DOHH2 (cell line): ENCODE data around the gene ATP10A.

ENCODE experiments used
- H3F3A ChIP-seq: fragments of 200-600 bp; sonication (generic), shearing (Covaris generic); 2 replicates; pipeline ENCODE4 v1.6.0; 2016; ENCODE audit warnings: antibody characterized with exemption, mild to moderate bottlenecking; ENCODE audit not compliant: control insufficient read depth, insufficient read depth
- H3K27ac ChIP-seq: fragments of 200-600 bp; sonication (generic); 2 replicates; pipeline ENCODE4 v1.5.1; 2014; ENCODE audit warnings: low read depth, mild to moderate bottlenecking, low read length, moderate library complexity
- H3K27me3 ChIP-seq: fragments of 200-600 bp; sonication (generic); 2 replicates; pipeline ENCODE4 v1.6.1; 2014; ENCODE audit warnings: mild to moderate bottlenecking, low read length, mixed read lengths; ENCODE audit not compliant: control insufficient read depth
- H3K36me3 ChIP-seq: fragments of 200-600 bp; sonication (generic); 2 replicates; pipeline ENCODE4 v1.6.1; 2014; ENCODE audit warnings: mild to moderate bottlenecking, low read length, moderate library complexity, mixed read lengths; ENCODE audit not compliant: control insufficient read depth
- H3K4me1 ChIP-seq: fragments of 200-600 bp; sonication (generic); 2 replicates; pipeline ENCODE4 v1.6.1; 2014; ENCODE audit warnings: mild to moderate bottlenecking, low read length, mixed read lengths; ENCODE audit not compliant: control insufficient read depth
- H3K4me2 ChIP-seq: fragments of 200-600 bp; sonication (generic); 2 replicates; pipeline ENCODE4 v1.6.0; 2014; ENCODE audit warnings: mild to moderate bottlenecking, low read length, moderate library complexity
- H3K4me3 ChIP-seq: fragments of 200-600 bp; sonication (generic); 2 replicates; pipeline ENCODE4 v1.5.1; 2014; ENCODE audit warnings: mild to moderate bottlenecking, low read length, mixed read lengths
- H3K79me2 ChIP-seq: fragments of 200-600 bp; sonication (generic); 2 replicates; pipeline ENCODE4 v1.6.1; 2014; ENCODE audit warnings: mild to moderate bottlenecking, low read length, mixed read lengths; ENCODE audit not compliant: control insufficient read depth
- H3K9me2 ChIP-seq: fragments of 200-600 bp; sonication (generic); replicated peaks from 2 replicates; pipeline ENCODE4 v1.6.1; 2014; ENCODE audit warnings: mild to moderate bottlenecking, low read length, mixed read lengths; ENCODE audit not compliant: control insufficient read depth
- H3K9me3 ChIP-seq: fragments of 200-600 bp; sonication (generic); 2 replicates; pipeline ENCODE4 v1.6.1; 2014; ENCODE audit warnings: antibody characterized with exemption, low read length, mixed read lengths; ENCODE audit not compliant: control insufficient read depth, insufficient read depth
- H4K20me1 ChIP-seq: fragments of 200-600 bp; sonication (generic); 2 replicates; pipeline ENCODE4 v1.6.0; 2014; ENCODE audit warnings: low read depth, mild to moderate bottlenecking, antibody characterized with exemption, low read length, moderate library complexity; ENCODE audit not compliant: control insufficient read depth, insufficient read depth
- EZH2phosphoT487 ChIP-seq: fragments of 200-600 bp; sonication (generic); IDR thresholded peaks from 2 replicates; pipeline ENCODE4 v1.6.1; 2017; ENCODE audit warnings: borderline replicate concordance, mild to moderate bottlenecking, antibody characterized with exemption, low read length, moderate library complexity, mixed read lengths
- TF ChIP-seq, protein P1 (sequence below): fragments of 200-600 bp; sonication (generic); IDR thresholded peaks from one replicate; pipeline ENCODE4 v1.5.1; 2014; ENCODE audit warnings: antibody characterized with exemption, mild to moderate bottlenecking, low read depth, low read length; ENCODE audit not compliant: poor library complexity, severe bottlenecking

ATP10A gene

GRCh38 chr15:25635191-25635590, 227.9 kb downstream of the ATP10A start:
- Histone ChIP-seq H3K4me2 (no peak overlapping the region), H4K20me1 (no peaks in the 10 kb centered on the region), H3K9me2 (no peaks in the 10 kb centered on the region), H3K4me1 (no peaks in the 10 kb centered on the region), H3K4me3 (no peak overlapping the region), H3K36me3 (no peaks in the 10 kb centered on the region), H3K27me3 (no peaks in the 10 kb centered on the region), H3K9me3 (peaks cover 14% of the 10 kb centered on the region; the same call in 1 of the 2 replicates), H3K79me2 (no peaks in the 10 kb centered on the region), H3F3A (no peaks in the 10 kb centered on the region), H3K27ac (no peak overlapping the region)
- TF ChIP-seq, protein P1, sequence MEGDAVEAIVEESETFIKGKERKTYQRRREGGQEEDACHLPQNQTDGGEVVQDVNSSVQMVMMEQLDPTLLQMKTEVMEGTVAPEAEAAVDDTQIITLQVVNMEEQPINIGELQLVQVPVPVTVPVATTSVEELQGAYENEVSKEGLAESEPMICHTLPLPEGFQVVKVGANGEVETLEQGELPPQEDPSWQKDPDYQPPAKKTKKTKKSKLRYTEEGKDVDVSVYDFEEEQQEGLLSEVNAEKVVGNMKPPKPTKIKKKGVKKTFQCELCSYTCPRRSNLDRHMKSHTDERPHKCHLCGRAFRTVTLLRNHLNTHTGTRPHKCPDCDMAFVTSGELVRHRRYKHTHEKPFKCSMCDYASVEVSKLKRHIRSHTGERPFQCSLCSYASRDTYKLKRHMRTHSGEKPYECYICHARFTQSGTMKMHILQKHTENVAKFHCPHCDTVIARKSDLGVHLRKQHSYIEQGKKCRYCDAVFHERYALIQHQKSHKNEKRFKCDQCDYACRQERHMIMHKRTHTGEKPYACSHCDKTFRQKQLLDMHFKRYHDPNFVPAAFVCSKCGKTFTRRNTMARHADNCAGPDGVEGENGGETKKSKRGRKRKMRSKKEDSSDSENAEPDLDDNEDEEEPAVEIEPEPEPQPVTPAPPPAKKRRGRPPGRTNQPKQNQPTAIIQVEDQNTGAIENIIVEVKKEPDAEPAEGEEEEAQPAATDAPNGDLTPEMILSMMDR = no peak
- no peak for TF ChIP-seq EZH2phosphoT487

GRCh38 chr15:25633862-25634261, 229.3 kb downstream of the ATP10A start:
- TF ChIP-seq, protein P1 = no peak
- no peaks in the 10 kb centered on the region for H3K9me2 ChIP-seq
- H4K20me1 ChIP-seq = no peaks in the 10 kb centered on the region
- H3K27ac ChIP-seq = no peak overlapping the region
- no peak overlapping the region for H3K4me3 ChIP-seq
- no peaks in the 10 kb centered on the region for H3K4me1 ChIP-seq
- H3F3A ChIP-seq = no peaks in the 10 kb centered on the region
- no peak overlapping the region for H3K4me2 ChIP-seq
- no peaks in the 10 kb centered on the region for H3K79me2 ChIP-seq
- no peaks in the 10 kb centered on the region for H3K27me3 ChIP-seq
- H3K9me3 ChIP-seq = peaks cover 14% of the 10 kb centered on the region; the same call in 1 of the 2 replicates
- no peaks in the 10 kb centered on the region for H3K36me3 ChIP-seq

GRCh38 chr15:25631971-25632370, 231.2 kb downstream of the ATP10A start:
- Histone ChIP-seq H3K27me3 (no peaks in the 10 kb centered on the region), H3K4me3 (no peak overlapping the region), H3K9me3 (peaks cover 14% of the 10 kb centered on the region; the same call in 1 of the 2 replicates), H3K27ac (no peak overlapping the region), H3K36me3 (no peaks in the 10 kb centered on the region), H4K20me1 (no peaks in the 10 kb centered on the region), H3F3A (no peaks in the 10 kb centered on the region), H3K4me1 (no peaks in the 10 kb centered on the region), H3K4me2 (no peak overlapping the region), H3K9me2 (no peaks in the 10 kb centered on the region), H3K79me2 (no peaks in the 10 kb centered on the region)
- no peak for TF ChIP-seq EZH2phosphoT487
